Brain pericyte (primary cell): ENCODE measurements around the gene COL4A3.
"Not testable (repeated sequence)": the region's sequence is repeated elsewhere in the genome, so short reads cannot be mapped to it uniquely, and the experiment has no call there.

Source experiments
- DNase-seq: peaks from one replicate; pipeline ENCODE4 v3.0.0-alpha.2; 2012; ENCODE audit warnings: low read depth, low spot score

COL4A3 gene

GRCh38 chr2:227206406-227206805 is 42.0 kb downstream of the COL4A3 start:
- no peak for DNase-seq

GRCh38 chr2:227207573-227207972 is 43.1 kb downstream of the COL4A3 start:
- DNase-seq, result no peak

GRCh38 chr2:227214622-227215041 is 50.2 kb downstream of the COL4A3 start:
- no peak for DNase-seq

- DNase-seq, result no peak
Measured at GRCh38 chr2:227219312-227220105, 55.1 kb downstream of the COL4A3 start.

GRCh38 chr2:227221120-227221519 is 56.7 kb downstream of the COL4A3 start:
- DNase-seq, result no peak

- no peak for DNase-seq
Measured at GRCh38 chr2:227222292-227222691, 57.9 kb downstream of the COL4A3 start.

- DNase-seq, result not testable (repeated sequence)
Measured at GRCh38 chr2:227225641-227226040, 61.2 kb downstream of the COL4A3 start.

- DNase-seq, result no peak
Measured at GRCh38 chr2:227228061-227228667, 63.7 kb downstream of the COL4A3 start.

- no peak for DNase-seq
Measured at GRCh38 chr2:227230151-227230550, 65.7 kb downstream of the COL4A3 start.

- DNase-seq, result no peak
Measured at GRCh38 chr2:227234429-227234828, 70.0 kb downstream of the COL4A3 start.

GRCh38 chr2:227237786-227238185 is 73.4 kb downstream of the COL4A3 start:
- no peak for DNase-seq

GRCh38 chr2:227238238-227239237 is 74.1 kb downstream of the COL4A3 start:
- DNase-seq, result peak; percentile 10

- no peak for DNase-seq
Measured at GRCh38 chr2:227241005-227241404, 76.6 kb downstream of the COL4A3 start.

GRCh38 chr2:227248876-227249275 is 84.5 kb downstream of the COL4A3 start:
- no peak for DNase-seq

GRCh38 chr2:227252831-227253230 is 88.4 kb downstream of the COL4A3 start:
- no peak for DNase-seq

- no peak for DNase-seq
Measured at GRCh38 chr2:227256605-227257004, 92.2 kb downstream of the COL4A3 start.

GRCh38 chr2:227257820-227258219 is 93.4 kb downstream of the COL4A3 start:
- no peak for DNase-seq

- DNase-seq, result no peak
Measured at GRCh38 chr2:227260041-227260440, 95.6 kb downstream of the COL4A3 start.

- no peak for DNase-seq
Measured at GRCh38 chr2:227267410-227268115, 103.1 kb downstream of the COL4A3 start.

GRCh38 chr2:227280895-227281294 is 116.5 kb downstream of the COL4A3 start:
- no peak for DNase-seq

GRCh38 chr2:227285741-227286236 is 121.4 kb downstream of the COL4A3 start:
- DNase-seq, result no peak
